HepG2 (cell line): ENCODE measurements around the gene TFAP2E. TPM values are rescaled to one million over a fixed set of nuclear protein-coding genes. Genes with fewer than 3 reads are reported as not detected.
A peak's percentile ranks its signal among the peaks of the same experiment; 100 is the strongest.

ENCODE experiments used
- ATAD3A ChIP-seq: sonication (generic); formaldehyde crosslinking; IDR thresholded peaks from 2 replicates; pipeline ENCODE4 v1.4.0; 2020; ENCODE audit warnings: missing genetic modification reagents
- CHD4 ChIP-seq: fragments of 200-600 bp; sonication (generic); IDR thresholded peaks from 2 replicates; pipeline ENCODE4 v1.7.0; 2017; ENCODE audit warnings: mild to moderate bottlenecking, low read length, borderline replicate concordance
- ETV6 ChIP-seq: sonication (generic); formaldehyde crosslinking; conservative IDR thresholded peaks from 2 replicates; pipeline ENCODE4 v1.4.0; 2020; ENCODE audit warnings: missing genetic modification reagents
- KAT7 ChIP-seq: IDR thresholded peaks from 2 replicates; pipeline ENCODE4 v1.6.1; 2018; ENCODE audit warnings: borderline replicate concordance, missing compliant biosample characterization
- KDM1A ChIP-seq: IDR thresholded peaks from 2 replicates; pipeline ENCODE4 v1.6.1; 2016; ENCODE audit warnings: missing compliant biosample characterization
- LCORL ChIP-seq, 2 experiments: fragments of 450-650 bp in 1 of 2; sonication (generic) in 1 of 2; formaldehyde crosslinking in 1 of 2; IDR thresholded peaks; 2 replicates each; pipeline versions ENCODE4 v1.5.0 to v1.6.1; 2017 to 2020; ENCODE audit warnings: antibody characterized with exemption in 1 of 2, missing genetic modification reagents in 1 of 2
- NCOA2 ChIP-seq: sonication (generic); formaldehyde crosslinking; IDR thresholded peaks from 2 replicates; pipeline ENCODE4 v1.8.0; 2022; ENCODE audit warnings: inconsistent platforms
- PRPF4 ChIP-seq: fragments of 200-400 bp; formaldehyde crosslinking; IDR thresholded peaks from 2 replicates; pipeline ENCODE4 v1.6.1; 2016; ENCODE audit warnings: low read length, low read depth; ENCODE audit not compliant: poor library complexity, severe bottlenecking
- REXO4 ChIP-seq: sonication (generic); formaldehyde crosslinking; IDR thresholded peaks from 2 replicates; pipeline ENCODE4 v1.8.0; 2022; ENCODE audit warnings: missing genetic modification reagents, mild to moderate bottlenecking, borderline replicate concordance
- RORA ChIP-seq: sonication (generic); formaldehyde crosslinking; IDR thresholded peaks from 2 replicates; pipeline ENCODE4 v1.5.0; 2020; ENCODE audit warnings: mild to moderate bottlenecking, missing genetic modification reagents, moderate library complexity
- SAP130 ChIP-seq: IDR thresholded peaks from 2 replicates; pipeline ENCODE4 v1.6.1; 2016; ENCODE audit warnings: low read depth
- TBP ChIP-seq: sonication (generic); formaldehyde crosslinking; IDR thresholded peaks from 2 replicates; pipeline ENCODE4 v1.5.0; 2020; ENCODE audit warnings: missing genetic modification reagents
- TEAD2 ChIP-seq: sonication (generic); formaldehyde crosslinking; IDR thresholded peaks from 2 replicates; pipeline ENCODE4 v1.9.0; 2021; ENCODE audit warnings: missing genetic modification reagents
- ZFP1 ChIP-seq: IDR thresholded peaks from 2 replicates; pipeline ENCODE4 v1.6.1; 2016
- ZNF121 ChIP-seq: sonication (generic); formaldehyde crosslinking; IDR thresholded peaks from 2 replicates; pipeline ENCODE4 v1.5.0; 2020; ENCODE audit warnings: mild to moderate bottlenecking, missing genetic modification reagents
- ZNF260 ChIP-seq: sonication (generic); formaldehyde crosslinking; IDR thresholded peaks from 2 replicates; pipeline ENCODE4 v1.4.0; 2020; ENCODE audit warnings: missing genetic modification reagents, low read depth, mild to moderate bottlenecking, borderline replicate concordance
- ZNF30 ChIP-seq: sonication (generic); formaldehyde crosslinking; IDR thresholded peaks from 2 replicates; pipeline ENCODE4 v1.5.0; 2020; ENCODE audit warnings: mild to moderate bottlenecking, missing genetic modification reagents
- ZNF343 ChIP-seq: sonication (generic); formaldehyde crosslinking; IDR thresholded peaks from 2 replicates; pipeline ENCODE4 v1.4.0; 2020; ENCODE audit warnings: mild to moderate bottlenecking, missing genetic modification reagents
- ZNF501 ChIP-seq: sonication (generic); formaldehyde crosslinking; IDR thresholded peaks from 2 replicates; pipeline ENCODE4 v1.5.1; 2020; ENCODE audit warnings: mild to moderate bottlenecking, moderate library complexity, missing genetic modification reagents
- ZNF546 ChIP-seq: sonication (generic); formaldehyde crosslinking; conservative IDR thresholded peaks from 2 replicates; pipeline ENCODE4 v1.8.1; 2023; ENCODE audit warnings: mild to moderate bottlenecking, missing genetic modification reagents
- ZNF572 ChIP-seq: sonication (generic); formaldehyde crosslinking; IDR thresholded peaks from 2 replicates; pipeline ENCODE4 v1.5.1; 2020; ENCODE audit warnings: mild to moderate bottlenecking, missing genetic modification reagents
- ZNF616 ChIP-seq: sonication (generic); formaldehyde crosslinking; IDR thresholded peaks from 2 replicates; pipeline ENCODE4 v1.5.0; 2020; ENCODE audit warnings: low read depth, mild to moderate bottlenecking, missing genetic modification reagents
- ZNF660 ChIP-seq: sonication (generic); formaldehyde crosslinking; IDR thresholded peaks from 2 replicates; pipeline ENCODE4 v1.5.1; 2020; ENCODE audit warnings: mild to moderate bottlenecking, low read depth, missing genetic modification reagents, borderline replicate concordance
- ZNF713 ChIP-seq: sonication (generic); formaldehyde crosslinking; IDR thresholded peaks from 2 replicates; pipeline ENCODE4 v1.4.0; 2020; ENCODE audit warnings: mild to moderate bottlenecking, missing genetic modification reagents
- ZNF792 ChIP-seq: IDR thresholded peaks from 2 replicates; pipeline ENCODE4 v1.6.1; 2016
- polyA plus RNA-seq, 8 experiments: library from polyadenylated mRNA; depleted of rRNA in 3 of 8; stranded (reverse) in 7 of 8; unstranded in 1 of 8; fragments of >200 nt; fragmentation: Illumina TruSeq in 4 of 8; extraction: Trizol in 4 of 8; gene quantifications; 2 replicates each; pipeline versions ENCODE4 v1.2.1 to v1.2.3, GENCODE V29; 2011 to 2016; ENCODE audit warnings: low read depth in 4 of 8, missing spikeins in 1 of 8, mixed read lengths in 1 of 8; ENCODE audit not compliant: insufficient read depth in 1 of 8
- total RNA-seq, 5 experiments: library from RNA; depleted of rRNA; stranded (reverse); fragments of >200 nt; fragmentation: Illumina TruSeq; extraction: Trizol; gene quantifications; 2 replicates each; pipeline ENCODE4 v1.2.3, GENCODE V29; 2016; ENCODE audit warnings: low read depth in 1 of 5
- TF ChIP-seq, protein P1 (sequence below): sonication (generic); formaldehyde crosslinking; IDR thresholded peaks from 2 replicates; pipeline ENCODE4 v1.4.0; 2020; ENCODE audit warnings: low read depth, missing genetic modification reagents
- TF ChIP-seq, protein P2 (sequence below): sonication (generic); formaldehyde crosslinking; IDR thresholded peaks from 2 replicates; pipeline ENCODE4 v1.5.0; 2020; ENCODE audit warnings: missing genetic modification reagents
- TF ChIP-seq, protein P3 (sequence below): sonication (generic); formaldehyde crosslinking; conservative IDR thresholded peaks from 2 replicates; pipeline ENCODE4 v1.8.0; 2022; ENCODE audit warnings: low read depth, missing genetic modification reagents

Gene TFAP2E
- total and polyA plus RNA-seq, 2 of the 13 experiments (the other 11 are each of a cell fraction or from before 2014, with no cell fraction given), result 0.31 to 0.41 TPM

DNA sequence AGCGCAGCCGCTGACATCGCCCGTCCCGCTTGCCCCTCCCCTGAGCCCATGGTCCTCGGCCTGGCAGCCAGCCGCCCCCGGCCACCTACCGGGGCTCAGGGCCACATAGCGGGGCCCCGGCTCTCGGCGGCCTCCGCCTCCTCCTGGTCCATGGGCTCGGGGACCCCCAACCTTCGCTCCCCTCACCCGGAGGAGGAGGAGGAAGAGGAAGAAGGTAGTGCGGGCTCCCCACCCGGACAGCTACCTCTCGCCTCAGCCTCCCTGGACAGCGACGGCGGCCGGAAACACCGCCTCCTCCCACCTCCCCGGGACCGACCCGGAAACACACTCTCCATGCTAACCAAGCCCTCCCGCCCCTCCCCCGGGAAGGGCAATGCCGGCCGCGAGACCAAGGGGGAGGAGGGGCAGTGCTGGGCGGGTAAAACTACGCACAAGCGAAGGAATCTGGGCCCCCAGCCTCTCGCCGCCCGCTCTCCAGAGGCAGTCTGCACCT lies 15.9 kb upstream of the TFAP2E start, which contains the start of gene KIAA0319L (continued):
- TF ChIP-seq, protein P1, sequence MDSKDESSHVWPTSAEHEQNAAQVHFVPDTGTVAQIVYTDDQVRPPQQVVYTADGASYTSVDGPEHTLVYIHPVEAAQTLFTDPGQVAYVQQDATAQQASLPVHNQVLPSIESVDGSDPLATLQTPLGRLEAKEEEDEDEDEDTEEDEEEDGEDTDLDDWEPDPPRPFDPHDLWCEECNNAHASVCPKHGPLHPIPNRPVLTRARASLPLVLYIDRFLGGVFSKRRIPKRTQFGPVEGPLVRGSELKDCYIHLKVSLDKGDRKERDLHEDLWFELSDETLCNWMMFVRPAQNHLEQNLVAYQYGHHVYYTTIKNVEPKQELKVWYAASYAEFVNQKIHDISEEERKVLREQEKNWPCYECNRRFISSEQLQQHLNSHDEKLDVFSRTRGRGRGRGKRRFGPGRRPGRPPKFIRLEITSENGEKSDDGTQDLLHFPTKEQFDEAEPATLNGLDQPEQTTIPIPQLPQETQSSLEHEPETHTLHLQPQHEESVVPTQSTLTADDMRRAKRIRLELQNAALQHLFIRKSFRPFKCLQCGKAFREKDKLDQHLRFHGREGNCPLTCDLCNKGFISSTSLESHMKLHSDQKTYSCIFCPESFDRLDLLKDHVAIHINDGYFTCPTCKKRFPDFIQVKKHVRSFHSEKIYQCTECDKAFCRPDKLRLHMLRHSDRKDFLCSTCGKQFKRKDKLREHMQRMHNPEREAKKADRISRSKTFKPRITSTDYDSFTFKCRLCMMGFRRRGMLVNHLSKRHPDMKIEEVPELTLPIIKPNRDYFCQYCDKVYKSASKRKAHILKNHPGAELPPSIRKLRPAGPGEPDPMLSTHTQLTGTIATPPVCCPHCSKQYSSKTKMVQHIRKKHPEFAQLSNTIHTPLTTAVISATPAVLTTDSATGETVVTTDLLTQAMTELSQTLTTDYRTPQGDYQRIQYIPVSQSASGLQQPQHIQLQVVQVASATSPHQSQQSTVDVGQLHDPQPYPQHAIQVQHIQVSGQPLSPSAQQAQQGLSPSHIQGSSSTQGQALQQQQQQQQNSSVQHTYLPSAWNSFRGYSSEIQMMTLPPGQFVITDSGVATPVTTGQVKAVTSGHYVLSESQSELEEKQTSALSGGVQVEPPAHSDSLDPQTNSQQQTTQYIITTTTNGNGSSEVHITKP (CRISPR knock-in tag), result no peak
- no peak for TF ChIP-seq REXO4
- TF ChIP-seq, protein P2, sequence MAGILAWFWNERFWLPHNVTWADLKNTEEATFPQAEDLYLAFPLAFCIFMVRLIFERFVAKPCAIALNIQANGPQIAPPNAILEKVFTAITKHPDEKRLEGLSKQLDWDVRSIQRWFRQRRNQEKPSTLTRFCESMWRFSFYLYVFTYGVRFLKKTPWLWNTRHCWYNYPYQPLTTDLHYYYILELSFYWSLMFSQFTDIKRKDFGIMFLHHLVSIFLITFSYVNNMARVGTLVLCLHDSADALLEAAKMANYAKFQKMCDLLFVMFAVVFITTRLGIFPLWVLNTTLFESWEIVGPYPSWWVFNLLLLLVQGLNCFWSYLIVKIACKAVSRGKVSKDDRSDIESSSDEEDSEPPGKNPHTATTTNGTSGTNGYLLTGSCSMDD (CRISPR knock-in tag), result no peak
- TF ChIP-seq RORA (CRISPR knock-in tag), result no peak
- no peak for TF ChIP-seq ZNF30
- TF ChIP-seq NCOA2, result no peak
- TF ChIP-seq ZNF713 (CRISPR knock-in tag), result no peak
- no peak for TF ChIP-seq CHD4
- no peak for TF ChIP-seq TEAD2 (CRISPR knock-in tag)
- no peak for TF ChIP-seq ZNF792
- TF ChIP-seq ATAD3A, result no peak
- no peak for TF ChIP-seq ZNF572
- no peak for TF ChIP-seq ZNF616 (CRISPR knock-in tag)
- 0 out of 2 replicates have a peak, but pooled peaks have one; percentile 22 for TF ChIP-seq KAT7 (CRISPR knock-in tag)
- TF ChIP-seq SAP130 (CRISPR knock-in tag), result peak; percentile 73
- TF ChIP-seq ZNF501, result no peak; the same call in 1 of the 2 replicates
- TF ChIP-seq ZNF546 (CRISPR knock-in tag), result no peak
- no peak for TF ChIP-seq LCORL (IDR thresholded peaks at IDR 0.05)
- TF ChIP-seq LCORL (CRISPR knock-in tag; IDR thresholded peaks at IDR 0.05), result no peak
- TF ChIP-seq ZNF121 (CRISPR knock-in tag), result no peak
- no peak for TF ChIP-seq ETV6 (CRISPR knock-in tag)
- no peak; the same call in 1 of the 2 replicates for TF ChIP-seq ZFP1 (CRISPR knock-in tag)
- TF ChIP-seq PRPF4, result peak; percentile 61
- TF ChIP-seq TBP (CRISPR knock-in tag), result no peak
- TF ChIP-seq, protein P3, sequence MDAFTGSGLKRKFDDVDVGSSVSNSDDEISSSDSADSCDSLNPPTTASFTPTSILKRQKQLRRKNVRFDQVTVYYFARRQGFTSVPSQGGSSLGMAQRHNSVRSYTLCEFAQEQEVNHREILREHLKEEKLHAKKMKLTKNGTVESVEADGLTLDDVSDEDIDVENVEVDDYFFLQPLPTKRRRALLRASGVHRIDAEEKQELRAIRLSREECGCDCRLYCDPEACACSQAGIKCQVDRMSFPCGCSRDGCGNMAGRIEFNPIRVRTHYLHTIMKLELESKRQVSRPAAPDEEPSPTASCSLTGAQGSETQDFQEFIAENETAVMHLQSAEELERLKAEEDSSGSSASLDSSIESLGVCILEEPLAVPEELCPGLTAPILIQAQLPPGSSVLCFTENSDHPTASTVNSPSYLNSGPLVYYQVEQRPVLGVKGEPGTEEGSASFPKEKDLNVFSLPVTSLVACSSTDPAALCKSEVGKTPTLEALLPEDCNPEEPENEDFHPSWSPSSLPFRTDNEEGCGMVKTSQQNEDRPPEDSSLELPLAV (CRISPR knock-in tag), result no peak
- no peak for TF ChIP-seq ZNF343 (CRISPR knock-in tag)
- TF ChIP-seq ZNF260 (CRISPR knock-in tag), result no peak
- no peak; the same call in 1 of the 2 replicates for TF ChIP-seq ZNF660 (CRISPR knock-in tag)
- no peak for TF ChIP-seq KDM1A (CRISPR knock-in tag)
